Activated T-cell treated with anti-CD3 and anti-CD28 coated beads, Interleukin-2, amount 50 U/mL, for 48 hours (primary cell): ENCODE measurements around the gene KCNK3.
"Not testable (repeated sequence)": the region's sequence is repeated elsewhere in the genome, so short reads cannot be mapped to it uniquely, and the experiment has no call there.

Experiments
- DNase-seq, 2 experiments: peaks; one replicate each; pipeline ENCODE4 v3.0.0-alpha.2; 2020

KCNK3 gene

DNA sequence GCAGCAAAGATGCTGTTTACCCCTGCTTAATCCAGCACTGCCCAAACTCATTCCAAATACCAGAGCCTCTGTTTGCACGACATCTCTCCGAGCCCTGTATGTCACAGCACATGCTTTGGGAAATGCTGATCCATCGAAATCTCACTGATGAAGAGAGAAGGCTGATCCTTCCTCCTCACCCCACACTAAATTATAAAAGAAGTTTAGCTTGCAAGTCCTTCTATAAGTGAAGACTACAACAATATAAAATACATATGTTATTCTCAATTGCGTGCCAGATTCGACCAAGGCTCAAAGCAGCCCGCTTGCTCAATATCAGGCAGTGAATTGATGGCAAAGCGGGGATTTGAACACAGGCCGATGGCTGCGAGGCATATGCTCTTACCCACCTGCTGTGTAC lies 40.9 kb downstream of the KCNK3 start:
- no peak for DNase-seq

DNA sequence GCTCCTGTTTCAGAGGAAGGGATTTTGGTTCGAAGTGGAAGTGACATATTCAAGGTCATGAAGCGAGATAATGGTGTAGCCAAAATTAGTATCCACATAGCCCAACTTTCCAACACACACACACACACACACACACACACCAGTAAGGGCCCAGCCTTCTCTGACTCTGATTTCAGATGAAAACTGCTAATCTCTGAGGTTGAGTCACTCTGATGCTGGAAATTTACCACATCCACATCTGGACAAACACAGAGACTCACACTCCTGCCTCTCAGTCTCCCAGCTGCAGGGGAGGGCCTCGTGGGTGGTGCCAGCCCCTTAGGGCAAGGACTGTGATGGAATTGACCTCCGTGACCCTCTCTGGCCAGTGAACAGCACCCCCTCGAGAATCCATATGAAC lies 42.6 kb downstream of the KCNK3 start:
- DNase-seq = no peak

DNA sequence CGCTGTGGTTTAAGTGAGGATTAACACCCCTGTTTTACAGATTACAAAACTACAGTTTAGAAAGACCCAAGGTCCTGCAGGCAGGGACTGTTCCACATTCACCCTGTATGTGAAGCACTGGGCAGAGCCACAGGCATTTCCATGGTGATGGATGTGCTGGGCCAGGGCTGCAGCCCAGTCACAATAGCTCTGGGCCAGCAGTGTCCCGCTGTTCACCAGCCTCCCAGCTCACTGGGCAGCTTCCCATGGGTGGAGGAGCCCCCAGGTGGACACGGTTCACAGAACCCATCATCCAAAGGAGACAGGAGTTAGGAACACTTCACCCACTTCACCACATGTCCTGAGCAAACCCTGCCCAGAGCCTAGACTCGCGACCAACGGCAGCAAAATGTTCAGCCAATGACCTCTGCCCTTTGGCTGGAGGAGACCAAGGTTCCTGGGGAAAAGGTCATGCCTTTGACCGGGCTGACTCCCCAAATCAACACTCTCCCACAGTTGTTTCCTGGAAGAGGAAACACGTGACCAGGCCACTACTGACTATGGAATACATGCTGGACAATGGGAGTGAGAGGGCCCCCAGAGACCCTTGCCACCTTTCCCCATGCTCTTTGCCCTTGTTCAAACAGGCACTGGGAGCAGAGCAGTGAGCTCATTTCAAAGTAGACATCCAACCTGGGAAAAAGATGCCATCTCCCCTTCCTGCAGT lies 43.5 kb downstream of the KCNK3 start:
- no peak for DNase-seq

DNA sequence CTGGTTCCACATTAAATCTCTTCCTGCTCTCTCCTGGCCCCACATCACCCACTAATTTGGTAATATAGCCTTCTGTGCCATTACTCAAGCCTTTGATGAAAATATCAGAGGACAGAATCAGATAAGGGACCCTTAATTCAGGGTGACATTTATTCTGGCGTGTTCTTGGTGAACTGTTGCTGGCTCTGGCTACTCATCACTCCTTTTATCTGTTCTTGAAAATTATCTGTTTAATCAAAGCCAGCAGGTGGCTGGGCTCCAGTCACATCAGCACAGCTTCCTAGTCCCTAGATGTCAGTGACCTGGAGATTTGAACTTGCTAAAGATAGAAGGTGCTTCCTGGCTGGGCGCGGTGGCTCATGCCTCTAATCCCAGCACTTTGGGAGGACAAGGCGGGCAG lies 44.7 kb downstream of the KCNK3 start:
- no peak for DNase-seq

DNA sequence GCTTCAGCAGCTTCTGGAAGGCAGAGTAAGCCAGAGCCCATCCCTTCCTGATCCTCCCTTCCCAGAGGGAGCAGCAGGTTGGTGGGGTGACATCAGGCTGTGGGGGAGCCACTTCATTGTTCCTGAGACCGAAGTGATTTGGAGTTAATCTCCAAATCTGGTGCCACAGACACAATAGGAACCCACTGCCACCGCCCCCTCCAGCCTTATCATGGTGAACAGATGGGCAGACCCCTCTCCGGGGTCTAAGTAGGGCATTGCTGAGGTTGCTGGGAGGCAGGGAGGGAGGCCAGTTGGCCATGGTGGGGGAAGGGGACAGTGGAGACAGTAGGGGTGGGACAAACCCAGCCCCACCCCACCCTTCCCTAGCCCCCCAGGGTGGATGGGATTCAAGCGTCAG lies 46.0 kb downstream of the KCNK3 start:
- DNase-seq = no peak

DNA sequence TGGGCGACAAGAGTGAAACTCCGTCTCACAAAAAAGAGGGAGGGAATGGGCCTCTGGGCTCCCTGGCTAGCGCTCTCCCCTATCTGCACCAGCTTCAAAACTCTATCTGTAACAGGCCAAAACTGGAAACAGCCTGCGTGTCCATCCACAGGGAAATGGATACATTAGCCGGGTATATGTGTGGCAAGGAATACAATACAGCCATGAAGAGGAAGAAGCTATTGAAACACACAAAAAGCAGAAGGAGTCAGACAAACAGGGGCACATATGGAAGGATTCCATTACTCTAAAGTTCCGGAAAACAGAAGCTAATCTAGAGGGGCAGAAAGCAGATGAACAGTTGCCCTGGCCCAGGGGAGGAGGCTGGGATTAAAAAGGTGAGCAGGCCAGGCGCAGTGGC lies 47.0 kb downstream of the KCNK3 start:
- DNase-seq = no peak

DNA sequence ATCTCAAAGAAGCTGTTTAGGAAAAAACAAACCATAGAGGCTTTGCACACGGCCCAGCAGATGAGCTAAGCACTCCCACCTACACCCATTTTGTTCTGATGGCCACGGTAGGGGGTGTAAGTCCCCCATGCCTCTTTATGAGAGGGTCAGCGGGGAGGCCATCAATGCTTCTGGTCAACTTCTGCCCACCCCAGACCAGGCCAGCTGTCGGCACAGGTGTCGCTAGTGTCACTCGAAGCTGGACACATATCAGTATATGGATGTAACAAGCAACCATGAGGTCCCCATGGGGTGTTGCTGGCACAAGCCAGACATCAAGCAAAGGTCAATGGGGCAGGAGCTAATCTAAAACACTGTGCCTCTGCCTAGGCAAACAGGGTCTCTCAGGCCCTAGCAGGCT lies 47.8 kb downstream of the KCNK3 start:
- no peak for DNase-seq

DNA sequence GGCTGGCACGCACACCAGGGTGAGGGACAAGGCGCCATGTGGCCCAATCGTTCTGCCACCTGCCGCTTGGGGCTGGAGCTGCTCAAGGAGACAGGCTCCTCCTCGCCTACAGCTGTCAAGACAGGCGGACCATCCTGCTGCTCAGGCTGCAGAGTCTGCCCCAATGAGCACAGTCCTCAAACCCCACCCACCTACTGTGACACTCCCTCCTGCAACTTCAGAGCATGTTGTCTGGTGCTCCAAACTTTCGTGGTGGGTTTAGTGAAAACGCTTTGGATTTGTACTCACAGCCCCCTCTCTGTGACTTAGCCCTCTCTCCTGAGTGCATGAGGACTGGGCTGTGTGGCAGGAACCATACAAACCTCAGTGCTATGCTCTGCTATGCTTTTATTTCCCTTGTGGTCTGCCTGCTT lies 48.4 kb downstream of the KCNK3 start:
- peak; percentile 35 to 41 for DNase-seq

DNA sequence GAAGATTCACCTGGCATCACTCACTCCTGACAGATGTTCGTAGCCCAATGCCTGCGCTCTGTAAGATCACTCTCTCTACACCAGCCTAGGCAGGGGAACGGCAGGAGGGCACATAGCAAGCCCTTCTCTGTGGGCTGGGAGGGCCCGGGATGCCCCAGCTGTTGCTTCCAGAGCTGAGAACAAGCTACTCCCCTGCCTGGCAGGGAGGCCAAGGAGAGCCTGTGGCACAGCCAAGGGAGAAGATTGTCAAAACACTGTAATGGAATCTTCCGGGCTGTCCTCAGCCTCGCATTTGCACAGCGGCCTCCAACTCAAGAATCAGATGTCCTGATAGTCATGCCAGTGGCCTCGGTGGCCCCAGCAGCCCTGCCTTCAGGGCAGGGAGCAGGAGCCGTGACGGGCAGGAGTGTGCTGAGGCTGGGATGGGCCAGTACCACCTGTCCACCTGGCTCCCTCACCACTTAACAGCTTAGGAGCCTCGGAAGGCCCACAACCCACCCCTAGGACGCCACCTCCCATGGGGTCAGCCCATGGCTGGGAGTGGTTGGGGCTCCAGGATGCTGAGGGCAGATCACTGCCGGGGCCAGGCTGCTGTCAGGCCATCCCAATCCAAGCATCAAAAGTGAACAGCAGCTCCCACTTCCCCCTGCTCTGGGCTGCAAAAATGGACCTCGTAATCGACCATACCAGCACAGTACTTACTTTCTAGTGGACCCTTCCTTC lies 49.7 kb downstream of the KCNK3 start:
- DNase-seq = no peak

DNA sequence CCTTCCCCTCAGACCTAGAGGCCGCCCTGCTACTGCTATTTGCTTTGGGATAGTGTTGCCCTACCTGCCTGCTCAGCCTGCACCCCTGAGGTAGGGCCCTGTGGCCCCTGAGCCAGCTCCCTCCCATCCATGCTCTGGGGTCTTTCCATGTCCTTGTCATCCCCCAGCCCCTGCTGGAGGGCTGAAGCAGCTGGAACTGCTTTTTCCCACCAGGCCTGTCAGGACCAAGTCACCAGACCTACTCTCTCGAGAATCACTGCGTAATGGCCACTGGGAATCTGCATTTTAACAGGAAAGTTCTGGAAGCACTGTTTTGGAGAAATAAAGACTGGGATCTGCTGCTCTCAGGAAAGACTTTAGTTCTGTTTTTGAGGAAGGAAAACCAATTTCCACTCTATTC lies 51.3 kb downstream of the KCNK3 start:
- DNase-seq = no peak

DNA sequence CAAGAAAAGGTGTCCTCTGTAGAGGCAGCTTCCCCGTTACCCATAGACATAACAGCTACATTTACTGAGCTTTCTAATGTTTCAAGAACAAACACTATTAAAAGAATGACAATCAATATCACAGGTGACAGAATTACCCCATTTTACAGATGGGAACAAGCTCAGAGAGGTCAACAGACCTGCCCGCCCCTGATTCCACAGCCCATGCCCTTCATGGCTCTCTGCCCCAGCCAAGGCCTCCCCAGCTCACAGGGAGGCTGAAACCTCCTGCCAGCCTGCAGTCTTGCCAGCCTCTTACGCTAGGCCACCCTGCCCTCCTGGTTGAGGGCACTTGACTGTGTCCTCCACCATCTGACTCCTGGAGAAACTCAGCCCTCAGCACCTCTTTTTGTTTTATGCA lies 52.4 kb downstream of the KCNK3 start:
- DNase-seq = no peak

DNA sequence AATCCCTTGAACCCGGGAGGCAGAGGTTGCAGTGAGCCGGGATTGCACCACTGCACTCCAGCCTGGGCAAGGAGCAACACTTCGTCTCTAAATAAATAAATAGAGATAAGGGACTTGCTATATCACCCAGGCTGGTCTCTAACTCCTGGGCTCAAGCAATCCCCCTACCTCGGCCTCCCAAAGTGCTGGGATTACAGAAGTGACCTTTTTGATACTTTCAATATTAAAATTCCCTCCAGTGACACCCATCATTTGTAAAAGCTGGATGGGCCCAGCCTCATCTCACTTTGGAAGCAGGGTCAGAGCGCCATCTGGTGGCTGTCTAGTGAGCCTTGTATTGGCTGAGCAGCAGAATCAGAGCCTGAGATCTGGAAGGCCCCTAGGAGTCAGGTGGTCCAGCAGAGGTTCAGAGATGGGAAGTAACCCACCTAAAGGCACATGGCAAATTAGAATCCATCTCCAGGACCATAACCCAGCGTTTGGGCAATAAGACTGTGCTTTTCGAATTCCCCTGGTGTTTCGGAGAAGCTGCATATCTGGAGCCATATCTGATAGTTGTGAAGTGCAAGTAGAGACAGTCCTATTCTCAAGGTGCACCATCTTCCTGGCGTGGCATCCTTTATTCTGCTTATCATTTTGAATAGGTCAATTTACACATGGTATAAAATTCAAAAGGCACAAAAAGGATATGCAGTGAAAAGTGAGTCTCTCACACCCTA lies 53.2 kb downstream of the KCNK3 start:
- DNase-seq = peak; percentile 86 to 88

DNA sequence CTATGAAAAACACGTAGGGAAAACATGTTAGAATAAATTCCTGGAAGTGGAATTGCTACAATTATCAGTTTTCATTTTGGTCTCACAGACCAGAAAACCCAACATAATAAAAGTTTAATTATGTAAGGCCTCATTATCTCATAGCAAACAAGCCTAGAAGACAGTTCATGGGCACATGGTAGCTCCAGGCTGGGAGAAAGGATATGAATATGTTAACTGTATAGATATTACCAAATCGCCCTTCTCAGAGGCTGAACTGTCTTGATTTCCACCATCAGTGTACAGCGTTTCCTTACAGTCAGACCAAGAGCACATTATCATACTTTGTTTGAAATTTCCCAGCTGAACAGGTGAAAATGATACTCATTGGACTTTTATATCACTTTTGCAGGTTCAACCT lies 54.4 kb downstream of the KCNK3 start:
- DNase-seq = no peak

DNA sequence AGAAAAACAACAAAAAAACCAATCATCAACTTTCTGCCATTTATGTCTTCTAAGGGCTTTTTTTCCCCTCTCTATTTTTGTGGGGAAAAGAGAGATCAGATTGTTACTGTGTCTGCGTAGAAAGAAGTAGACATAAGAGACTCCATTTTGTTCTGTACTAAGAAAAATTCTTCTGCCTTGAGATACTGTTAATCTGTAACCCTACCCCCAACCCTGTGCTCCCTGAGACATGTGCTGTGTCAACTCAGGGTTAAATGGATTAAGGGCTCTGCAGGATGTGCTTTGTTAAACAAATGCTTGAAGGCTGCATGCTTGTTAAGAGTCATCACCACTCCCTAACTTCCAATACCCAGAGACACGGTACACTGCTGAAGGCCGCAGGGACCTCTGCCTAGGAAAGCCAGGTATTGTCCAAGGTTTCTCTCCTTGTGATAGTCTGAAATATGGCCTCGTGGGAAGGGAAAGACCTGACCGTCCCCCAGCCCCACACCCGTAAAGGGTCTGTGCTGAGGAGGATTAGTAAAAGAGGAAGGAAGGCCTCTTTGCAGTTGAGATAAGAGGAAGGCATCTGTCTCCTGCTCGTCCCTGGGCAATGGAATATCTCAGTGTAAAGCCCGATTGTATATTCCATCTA lies 57.4 kb downstream of the KCNK3 start:
- DNase-seq = not testable (repeated sequence)

DNA sequence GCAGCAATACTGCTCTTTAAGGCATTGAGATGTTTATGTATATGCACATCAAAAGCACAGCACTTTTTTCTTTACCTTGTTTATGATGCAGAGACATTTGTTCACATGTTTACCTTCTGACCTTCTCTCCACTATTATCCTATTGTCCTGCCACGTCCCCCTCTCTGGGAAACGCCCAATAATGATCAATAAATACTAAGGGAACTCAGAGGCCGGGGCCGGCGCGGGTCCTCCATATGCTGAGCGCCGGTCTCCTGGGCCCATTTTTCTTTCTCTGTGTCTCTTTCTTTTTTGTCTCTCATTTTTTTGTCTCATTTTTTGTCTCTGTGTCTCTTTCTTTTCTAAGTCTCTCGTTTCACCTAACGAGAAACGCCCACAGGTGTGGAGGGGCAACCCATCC lies 57.9 kb downstream of the KCNK3 start:
- DNase-seq = not testable (repeated sequence)

DNA sequence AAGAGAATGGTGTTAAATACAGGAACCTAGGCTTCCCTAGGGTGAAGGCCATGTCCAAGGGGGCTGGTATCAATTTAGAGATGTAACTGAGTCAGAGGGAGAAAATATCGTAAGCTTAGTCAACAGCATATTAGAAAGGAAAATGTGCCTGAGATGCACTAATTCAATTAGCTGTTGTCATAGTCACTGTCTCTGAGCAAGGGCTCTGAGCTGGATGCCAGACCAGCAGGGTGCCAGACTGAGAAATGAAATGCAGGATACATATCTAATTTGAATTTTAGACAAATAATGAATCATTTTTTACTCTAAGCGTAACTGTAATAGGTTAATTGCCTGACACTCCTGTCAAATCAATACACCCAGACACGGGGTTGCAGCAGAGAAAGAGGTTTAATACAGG lies 60.1 kb downstream of the KCNK3 start:
- no peak for DNase-seq

DNA sequence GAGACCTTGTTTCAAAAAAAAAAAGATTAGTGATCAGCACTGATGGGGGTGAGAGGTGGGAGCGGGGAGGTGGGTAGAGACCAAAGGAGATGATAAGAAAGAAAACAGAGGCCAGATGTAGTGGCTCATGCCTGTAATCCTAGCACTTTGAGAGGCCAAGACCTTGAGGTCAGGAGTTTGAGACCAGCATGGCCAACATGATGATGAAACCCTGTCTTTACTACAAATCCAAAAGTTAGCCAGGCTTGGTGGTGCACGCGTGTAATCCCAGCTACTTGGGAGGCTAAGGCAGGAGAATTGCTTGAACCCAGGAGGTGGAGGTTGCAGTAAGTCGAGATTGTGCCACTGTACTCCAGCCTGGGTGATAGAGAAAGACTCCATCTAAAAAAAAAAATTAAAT lies 62.0 kb downstream of the KCNK3 start:
- no peak for DNase-seq

DNA sequence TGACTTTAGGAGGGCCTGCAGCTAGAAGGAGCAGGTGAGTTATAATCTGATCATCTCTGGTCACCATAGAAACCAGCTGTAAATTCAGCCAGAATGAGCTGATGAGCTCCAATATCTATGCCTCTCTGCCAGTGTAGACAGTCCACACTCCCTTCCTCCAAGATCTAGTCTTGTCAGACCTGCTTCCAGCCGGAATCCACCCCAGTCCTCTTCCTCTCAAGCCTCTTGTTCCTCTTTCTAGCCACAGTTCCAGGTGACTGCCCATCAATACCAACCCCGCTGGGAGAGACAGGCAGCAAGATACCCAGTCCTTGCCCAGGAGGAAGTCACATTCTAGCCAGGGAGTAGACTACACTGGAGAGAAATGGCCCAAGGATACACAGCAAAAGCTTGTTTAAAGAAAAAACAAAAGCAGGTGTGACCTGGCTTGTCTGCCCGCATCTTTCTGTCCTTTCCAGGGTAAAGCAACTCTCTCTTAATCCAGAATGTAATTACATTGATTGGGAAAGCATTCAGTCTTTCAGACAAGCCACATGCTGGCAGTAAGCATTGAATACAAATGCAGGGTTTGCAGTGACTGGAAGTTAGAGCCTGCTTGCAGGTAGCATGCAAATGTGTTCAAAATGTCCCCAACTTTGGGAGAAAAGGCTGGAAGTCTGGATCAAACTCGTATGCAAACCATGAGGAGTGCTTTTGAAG lies 62.6 kb downstream of the KCNK3 start:
- no peak for DNase-seq

DNA sequence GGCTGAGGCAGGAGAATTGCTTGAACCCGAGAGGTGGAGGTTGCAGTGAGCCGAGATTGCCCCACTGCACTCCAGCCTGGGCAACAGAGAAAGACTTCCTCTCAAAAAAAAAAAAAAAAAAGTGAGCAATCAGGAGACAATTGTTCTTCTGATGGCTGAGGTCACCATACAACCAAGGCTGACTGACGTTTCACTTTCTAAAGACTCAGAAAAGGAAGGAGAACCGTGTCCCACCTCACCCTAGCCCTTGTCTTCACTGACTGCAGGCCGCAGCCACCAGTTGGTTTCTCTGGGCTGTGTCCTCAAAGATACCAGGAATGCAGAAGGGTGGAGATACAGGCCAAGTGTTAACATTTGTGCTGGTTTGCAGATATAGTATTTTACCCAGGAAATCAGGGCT lies 63.8 kb downstream of the KCNK3 start:
- DNase-seq = no peak

DNA sequence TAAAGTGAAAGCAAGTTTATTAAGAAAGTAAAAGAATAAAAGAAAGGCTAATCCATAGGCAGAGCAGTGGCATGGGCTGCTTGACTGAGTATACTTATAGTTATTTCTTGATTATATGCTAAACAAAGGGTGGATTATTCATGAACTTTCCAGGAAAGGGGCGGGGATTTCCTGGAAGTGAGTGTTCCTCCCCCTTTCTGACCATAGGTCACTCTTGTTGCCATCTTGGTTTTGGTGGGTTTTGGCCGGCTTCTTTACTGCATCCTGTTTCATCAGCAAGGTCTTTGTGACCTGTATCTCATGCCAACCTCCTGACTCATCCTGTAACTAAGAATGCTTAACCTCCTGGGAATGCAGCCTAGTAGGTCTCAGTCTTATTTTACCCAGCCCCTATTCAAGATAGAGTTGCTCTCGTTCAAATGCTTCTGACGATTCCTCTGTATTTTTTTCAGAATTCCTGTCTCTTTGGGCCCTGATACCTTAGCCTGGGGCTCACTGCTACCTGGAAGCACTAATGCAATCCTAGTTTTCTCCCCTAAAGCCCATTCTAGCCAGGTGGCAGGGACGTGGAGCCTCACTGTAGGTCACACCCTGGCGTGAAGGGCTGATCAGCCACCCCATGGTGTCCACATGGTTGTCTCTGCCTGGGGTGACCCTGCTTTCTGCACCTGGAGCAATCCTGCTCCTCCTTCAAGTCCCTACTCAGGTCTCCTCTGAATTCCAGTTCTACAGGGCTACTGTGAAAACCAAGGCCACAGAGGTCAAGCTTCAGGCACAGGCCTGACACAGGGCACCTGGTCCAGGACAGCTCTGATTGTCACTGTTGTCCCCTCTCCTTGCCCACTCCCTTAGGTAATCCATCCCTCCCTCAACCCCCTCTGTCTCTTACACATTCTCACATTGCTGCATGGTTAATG lies 65.6 kb downstream of the KCNK3 start:
- peak in 1 of 2 experiments; percentile 46 for DNase-seq

DNA sequence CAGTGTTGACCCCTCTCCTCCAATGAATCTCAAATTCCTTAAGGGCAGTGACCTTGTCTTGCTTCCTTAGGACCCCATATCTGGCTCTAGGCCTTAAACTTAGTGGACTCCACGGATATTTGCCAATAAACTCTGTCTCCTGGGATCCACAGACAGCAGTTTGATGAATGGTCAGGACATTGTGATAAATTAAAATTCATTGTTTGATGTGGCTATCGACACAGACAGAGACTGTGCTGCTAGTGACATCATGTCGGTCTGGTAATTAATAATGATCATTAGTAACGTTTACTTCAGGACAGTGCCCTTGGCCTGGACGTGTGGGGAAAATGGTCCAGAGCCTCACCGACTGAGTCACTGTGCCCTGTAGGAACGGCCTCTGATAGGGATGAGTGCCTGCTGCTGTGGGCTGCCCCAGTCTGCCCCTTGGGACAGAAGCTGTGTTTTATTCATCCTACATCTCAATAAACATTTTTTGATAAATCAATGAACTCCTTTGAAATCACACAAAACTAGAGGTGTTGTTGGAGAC lies 66.3 kb downstream of the KCNK3 start:
- DNase-seq = no peak

DNA sequence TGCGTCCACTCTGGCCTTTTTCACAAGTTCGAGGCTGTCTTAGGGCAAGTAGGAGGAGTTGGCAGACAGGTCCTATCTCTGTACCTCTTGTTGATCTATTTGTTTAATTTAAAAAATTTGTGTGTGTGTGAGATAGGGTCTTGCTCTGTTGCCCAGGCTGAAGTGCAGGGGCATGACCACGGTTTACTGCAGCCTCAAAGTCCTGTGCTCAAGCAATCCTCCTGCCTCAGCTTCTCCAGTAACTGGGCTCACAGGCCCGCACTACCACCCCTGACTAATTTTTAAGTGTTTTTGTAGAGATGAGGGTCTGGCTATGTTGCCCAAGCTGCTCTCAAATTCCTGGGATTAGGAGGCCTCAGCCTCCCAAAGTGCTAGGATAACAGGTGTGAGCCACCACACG lies 67.3 kb downstream of the KCNK3 start:
- DNase-seq = no peak
